ENCODE data around the gene ACVR1. TPM values are rescaled to one million over a fixed set of nuclear protein-coding genes. Genes with fewer than 3 reads are reported as not detected.

Gene ACVR1
- total and polyA plus RNA-seq, 9 of the 15 experiments (the other 6 are each of a cell fraction or from before 2014, with no cell fraction given) = 3.8 to 14.3 (median 6.9) TPM

GRCh38 chr2:157786663-157787363, 89.3 kb downstream of the ACVR1 start (continued):
- TF ChIP-seq CUX1 (CRISPR knock-in tag; IDR thresholded peaks at IDR 0.05) (peak; percentile 90; the same call in 1 of the 2 replicates), NBN (IDR thresholded peaks at IDR 0.05; ENCODE audit: low read depth) (peak; percentile 95), RBM25 (IDR thresholded peaks at IDR 0.05; ENCODE audit: low read depth, low read length, severe bottlenecking) (no peak), CBX1 (IDR thresholded peaks at IDR 0.05; ENCODE audit: low read depth) (no peak), HDAC2 (IDR thresholded peaks at IDR 0.05) (peak; percentile 92), YY1 (IDR thresholded peaks at IDR 0.05; ENCODE audit: borderline replicate concordance in 1 of 3, control insufficient read depth in 1 of 3, extremely low read depth in 1 of 3, insufficient read depth in 3 of 3, insufficient read length in 1 of 3, insufficient replicate concordance in 2 of 3, low read depth in 1 of 3, low read length in 2 of 3) (peak in 1 of 3 experiments; percentile 75), CBFB (CRISPR knock-in tag; IDR thresholded peaks at IDR 0.05) (no peak), TBL1XR1 (IDR thresholded peaks at IDR 0.05; ENCODE audit: low read length in 2 of 2) (peak; percentile 54 to 98; a peak in 3 of 4 replicates), ZNF395 (CRISPR knock-in tag; IDR thresholded peaks at IDR 0.05) (peak; percentile 85), ETV1 (tag; conservative IDR thresholded peaks at IDR 0.05; ENCODE audit: low read depth) (peak; percentile 55), TEAD1 (CRISPR knock-in tag; IDR thresholded peaks at IDR 0.05) (peak in 1 of 2 experiments; percentile 82; a peak in 3 of 4 replicates), FOXJ2 (tag; IDR thresholded peaks at IDR 0.05) (peak; percentile 81), MAFG (tag; conservative IDR thresholded peaks at IDR 0.05) (peak; percentile 94), JUND (IDR thresholded peaks at IDR 0.05; ENCODE audit: borderline replicate concordance, low read depth, low read length) (peak; percentile 97), JUND (tag; IDR thresholded peaks at IDR 0.05; ENCODE audit: borderline replicate concordance, low read depth, low read length) (peak; percentile 97)

Measured in K562 (cell line).